Neural cell (in vitro differentiated cells): Measurements from ENCODE around the gene CPNE4. TPM values are rescaled to one million over a fixed set of nuclear protein-coding genes. Genes with fewer than 3 reads are reported as not detected.

Source experiments
- H2AFZ ChIP-seq: fragments of 200-600, 300-800 bp; sonication (generic), shearing (Covaris generic); 2 replicates; pipeline ENCODE4 v1.6.0; 2014; ENCODE audit warnings: low read depth, mild to moderate bottlenecking, antibody characterized with exemption, low read length, moderate library complexity
- H3F3A ChIP-seq: fragments of 200-600 bp; shearing (Covaris generic); 2 replicates; pipeline ENCODE4 v1.6.1; 2016; ENCODE audit warnings: mild to moderate bottlenecking, moderate library complexity, mixed read lengths, antibody characterized with exemption, low read length; ENCODE audit not compliant: insufficient read depth, poor library complexity, severe bottlenecking
- H3K27ac ChIP-seq: fragments of 200-600, 300-800 bp; sonication (generic), shearing (Covaris generic); 2 replicates; pipeline ENCODE4 v1.5.1; 2014; ENCODE audit warnings: mild to moderate bottlenecking, low read length, moderate library complexity
- H3K27me3 ChIP-seq: fragments of 300-800, 200-600 bp; sonication (generic), shearing (Covaris generic); 2 replicates; pipeline ENCODE4 v1.6.0; 2014; ENCODE audit warnings: mild to moderate bottlenecking, low read depth, low read length, moderate library complexity; ENCODE audit not compliant: insufficient read depth
- H3K36me3 ChIP-seq: fragments of 300-800, 200-600 bp; sonication (generic), shearing (Covaris generic); 2 replicates; pipeline ENCODE4 v1.5.1; 2014; ENCODE audit warnings: mild to moderate bottlenecking, antibody characterized with exemption, low read length, moderate library complexity; ENCODE audit not compliant: insufficient read depth
- H3K4me2 ChIP-seq: fragments of 300-800, 200-600 bp; sonication (generic), shearing (Covaris generic); 2 replicates; pipeline ENCODE4 v1.6.0; 2014; ENCODE audit warnings: mild to moderate bottlenecking, low read length
- H3K4me3 ChIP-seq: fragments of 300-800, 200-600 bp; sonication (generic), shearing (Covaris generic); 2 replicates; pipeline ENCODE4 v1.5.1; 2014; ENCODE audit warnings: mild to moderate bottlenecking, low read length, moderate library complexity
- H3K79me2 ChIP-seq: fragments of 200-600 bp; shearing (Covaris generic); replicated peaks from 2 replicates; pipeline ENCODE4 v1.6.0; 2014; ENCODE audit warnings: mild to moderate bottlenecking, low read length, moderate library complexity; ENCODE audit not compliant: insufficient read depth
- H3K9ac ChIP-seq: fragments of 300-800, 200-600 bp; sonication (generic), shearing (Covaris generic); 2 replicates; pipeline ENCODE4 v1.6.1; 2016; ENCODE audit warnings: mild to moderate bottlenecking, low read length, mixed read lengths
- H3K9me2 ChIP-seq: fragments of 200-600 bp; shearing (Covaris generic); 2 replicates; pipeline ENCODE4 v1.6.1; 2016; ENCODE audit warnings: mild to moderate bottlenecking, low read length, mixed read lengths; ENCODE audit not compliant: insufficient read depth
- H3K9me3 ChIP-seq: fragments of 200-600, 300-800 bp; sonication (generic), shearing (Covaris generic); 2 replicates; pipeline ENCODE4 v1.6.1; 2016; ENCODE audit warnings: mild to moderate bottlenecking, mixed run types, low read length, moderate library complexity, mixed read lengths
- H4K20me1 ChIP-seq: fragments of 200-600 bp; shearing (Covaris generic); 2 replicates; pipeline ENCODE4 v1.6.1; 2016; ENCODE audit warnings: mild to moderate bottlenecking, mixed run types; ENCODE audit not compliant: insufficient read depth
- EP300 ChIP-seq: fragments of 450-650 bp; conservative IDR thresholded peaks from 2 replicates; pipeline ENCODE4 v1.6.1; 2014; ENCODE audit warnings: antibody characterized with exemption, mild to moderate bottlenecking, moderate library complexity; ENCODE audit not compliant: poor library complexity, severe bottlenecking
- EZH2 ChIP-seq: fragments of 200-600, 300-800 bp; shearing (Covaris generic), sonication (generic); IDR thresholded peaks from 2 replicates; pipeline ENCODE4 v1.6.1; 2014; ENCODE audit warnings: antibody characterized with exemption, low read length, borderline replicate concordance, mild to moderate bottlenecking; ENCODE audit not compliant: insufficient read depth, poor library complexity, severe bottlenecking
- MXI1 ChIP-seq: fragments of 450-650 bp; conservative IDR thresholded peaks from 2 replicates; pipeline ENCODE4 v1.6.1; 2014; ENCODE audit warnings: antibody characterized with exemption, mild to moderate bottlenecking; ENCODE audit not compliant: poor library complexity, severe bottlenecking
- POLR2AphosphoS5 ChIP-seq: IDR thresholded peaks from 2 replicates; pipeline ENCODE4 v1.6.1; 2012
- RAD21 ChIP-seq: fragments of 450-650 bp; conservative IDR thresholded peaks from 2 replicates; pipeline ENCODE4 v1.6.1; 2014; ENCODE audit warnings: antibody characterized with exemption, mild to moderate bottlenecking, moderate library complexity
- SMC3 ChIP-seq: fragments of 450-650 bp; conservative IDR thresholded peaks from 2 replicates; pipeline ENCODE4 v1.6.1; 2014; ENCODE audit warnings: antibody characterized with exemption, mild to moderate bottlenecking, moderate library complexity; ENCODE audit not compliant: poor library complexity
- TAF1 ChIP-seq: IDR thresholded peaks from 2 replicates; pipeline ENCODE4 v1.6.1; 2012; ENCODE audit warnings: low read depth
- polyA plus RNA-seq: library from polyadenylated mRNA; depleted of rRNA; stranded (reverse); fragments of >200 nt; gene quantifications from 2 replicates; pipeline ENCODE4 v1.2.3, GENCODE V29; 2014
- TF ChIP-seq, protein P1 (sequence below): fragments of 450-650 bp; IDR thresholded peaks from 2 replicates; pipeline ENCODE4 v1.5.1; 2014; ENCODE audit warnings: antibody characterized with exemption, mild to moderate bottlenecking, moderate library complexity; ENCODE audit not compliant: poor library complexity, severe bottlenecking
- TF ChIP-seq, protein P2 (sequence below): IDR thresholded peaks from 2 replicates; pipeline ENCODE4 v1.6.1; 2012; ENCODE audit warnings: borderline replicate concordance

The CPNE4 gene
- polyA plus RNA-seq, 1 donor from 2014 or later = 0.59 TPM

DNA sequence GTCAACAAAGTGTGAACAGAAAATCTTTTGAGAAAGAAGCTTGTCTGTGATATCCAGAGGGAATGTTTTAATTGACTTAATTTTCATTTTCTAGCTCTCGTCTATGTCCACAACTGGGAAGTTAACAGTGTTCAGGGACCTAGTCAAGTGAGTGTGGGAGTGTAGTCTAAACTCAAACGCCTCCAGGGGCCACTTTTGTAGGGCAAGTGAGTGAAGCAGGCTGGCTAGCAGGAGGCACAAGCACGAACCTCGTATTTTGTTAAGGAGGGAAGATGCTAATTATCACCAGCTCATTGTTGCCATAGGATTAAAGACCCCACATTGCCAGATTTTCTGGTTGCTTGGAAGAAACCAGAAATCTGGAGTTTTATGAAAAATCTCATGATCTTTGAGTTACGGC is 135.8 kb downstream of the CPNE4 start:
- H4K20me1 ChIP-seq = no peaks in the 10 kb centered on the region
- no peaks in the 10 kb centered on the region for H3K79me2 ChIP-seq
- H3K9ac ChIP-seq = no peak overlapping the region
- H3K4me3 ChIP-seq = no peak overlapping the region
- H3K4me2 ChIP-seq = no peak overlapping the region
- H2AFZ ChIP-seq = no peak overlapping the region
- H3K27me3 ChIP-seq = no peaks in the 10 kb centered on the region
- no peaks in the 10 kb centered on the region for H3K9me3 ChIP-seq
- no peaks in the 10 kb centered on the region for H3K36me3 ChIP-seq
- no peaks in the 10 kb centered on the region for H3F3A ChIP-seq
- H3K9me2 ChIP-seq = no peaks in the 10 kb centered on the region
- TF ChIP-seq EZH2 (no peak), MXI1 (no peak), EP300 (no peak), POLR2AphosphoS5 (no peak), RAD21 (no peak), SMC3 (no peak), TAF1 (no peak)
- TF ChIP-seq, protein P1, sequence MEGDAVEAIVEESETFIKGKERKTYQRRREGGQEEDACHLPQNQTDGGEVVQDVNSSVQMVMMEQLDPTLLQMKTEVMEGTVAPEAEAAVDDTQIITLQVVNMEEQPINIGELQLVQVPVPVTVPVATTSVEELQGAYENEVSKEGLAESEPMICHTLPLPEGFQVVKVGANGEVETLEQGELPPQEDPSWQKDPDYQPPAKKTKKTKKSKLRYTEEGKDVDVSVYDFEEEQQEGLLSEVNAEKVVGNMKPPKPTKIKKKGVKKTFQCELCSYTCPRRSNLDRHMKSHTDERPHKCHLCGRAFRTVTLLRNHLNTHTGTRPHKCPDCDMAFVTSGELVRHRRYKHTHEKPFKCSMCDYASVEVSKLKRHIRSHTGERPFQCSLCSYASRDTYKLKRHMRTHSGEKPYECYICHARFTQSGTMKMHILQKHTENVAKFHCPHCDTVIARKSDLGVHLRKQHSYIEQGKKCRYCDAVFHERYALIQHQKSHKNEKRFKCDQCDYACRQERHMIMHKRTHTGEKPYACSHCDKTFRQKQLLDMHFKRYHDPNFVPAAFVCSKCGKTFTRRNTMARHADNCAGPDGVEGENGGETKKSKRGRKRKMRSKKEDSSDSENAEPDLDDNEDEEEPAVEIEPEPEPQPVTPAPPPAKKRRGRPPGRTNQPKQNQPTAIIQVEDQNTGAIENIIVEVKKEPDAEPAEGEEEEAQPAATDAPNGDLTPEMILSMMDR = no peak
- TF ChIP-seq, protein P2, sequence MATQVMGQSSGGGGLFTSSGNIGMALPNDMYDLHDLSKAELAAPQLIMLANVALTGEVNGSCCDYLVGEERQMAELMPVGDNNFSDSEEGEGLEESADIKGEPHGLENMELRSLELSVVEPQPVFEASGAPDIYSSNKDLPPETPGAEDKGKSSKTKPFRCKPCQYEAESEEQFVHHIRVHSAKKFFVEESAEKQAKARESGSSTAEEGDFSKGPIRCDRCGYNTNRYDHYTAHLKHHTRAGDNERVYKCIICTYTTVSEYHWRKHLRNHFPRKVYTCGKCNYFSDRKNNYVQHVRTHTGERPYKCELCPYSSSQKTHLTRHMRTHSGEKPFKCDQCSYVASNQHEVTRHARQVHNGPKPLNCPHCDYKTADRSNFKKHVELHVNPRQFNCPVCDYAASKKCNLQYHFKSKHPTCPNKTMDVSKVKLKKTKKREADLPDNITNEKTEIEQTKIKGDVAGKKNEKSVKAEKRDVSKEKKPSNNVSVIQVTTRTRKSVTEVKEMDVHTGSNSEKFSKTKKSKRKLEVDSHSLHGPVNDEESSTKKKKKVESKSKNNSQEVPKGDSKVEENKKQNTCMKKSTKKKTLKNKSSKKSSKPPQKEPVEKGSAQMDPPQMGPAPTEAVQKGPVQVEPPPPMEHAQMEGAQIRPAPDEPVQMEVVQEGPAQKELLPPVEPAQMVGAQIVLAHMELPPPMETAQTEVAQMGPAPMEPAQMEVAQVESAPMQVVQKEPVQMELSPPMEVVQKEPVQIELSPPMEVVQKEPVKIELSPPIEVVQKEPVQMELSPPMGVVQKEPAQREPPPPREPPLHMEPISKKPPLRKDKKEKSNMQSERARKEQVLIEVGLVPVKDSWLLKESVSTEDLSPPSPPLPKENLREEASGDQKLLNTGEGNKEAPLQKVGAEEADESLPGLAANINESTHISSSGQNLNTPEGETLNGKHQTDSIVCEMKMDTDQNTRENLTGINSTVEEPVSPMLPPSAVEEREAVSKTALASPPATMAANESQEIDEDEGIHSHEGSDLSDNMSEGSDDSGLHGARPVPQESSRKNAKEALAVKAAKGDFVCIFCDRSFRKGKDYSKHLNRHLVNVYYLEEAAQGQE = no peak
- no peak overlapping the region for H3K27ac ChIP-seq

DNA sequence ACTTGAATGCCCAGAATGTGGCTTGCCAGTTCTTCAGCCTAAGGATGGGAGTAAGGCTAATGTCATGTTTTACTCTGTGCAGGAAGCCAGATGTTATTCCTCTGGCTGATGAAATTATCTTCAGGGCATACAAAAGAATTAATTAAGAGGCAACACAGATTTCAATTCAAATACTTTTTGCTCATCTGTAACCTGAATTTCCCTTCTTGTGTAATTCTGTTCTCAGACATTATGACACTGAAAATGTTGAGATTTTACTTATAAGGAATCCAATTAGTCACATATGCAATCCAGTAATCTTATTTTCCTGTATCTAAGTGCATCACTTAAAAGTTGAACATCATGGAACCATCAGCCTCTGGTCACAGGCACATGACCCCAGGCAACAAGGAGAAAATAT is 136.5 kb downstream of the CPNE4 start:
- Histone ChIP-seq H3K36me3 (no peaks in the 10 kb centered on the region), H2AFZ (no peak overlapping the region)

More for the DNA sequence above, 136.5 kb downstream of the CPNE4 start:
- Histone ChIP-seq H3K9me3 (no peaks in the 10 kb centered on the region), H3K4me2 (no peak overlapping the region), H3K4me3 (no peak overlapping the region), H3F3A (no peaks in the 10 kb centered on the region), H3K27ac (no peak overlapping the region), H3K9ac (no peak overlapping the region), H3K9me2 (no peaks in the 10 kb centered on the region), H4K20me1 (no peaks in the 10 kb centered on the region), H3K79me2 (no peaks in the 10 kb centered on the region), H3K27me3 (no peaks in the 10 kb centered on the region)
- TF ChIP-seq EZH2 = no peak
- TF ChIP-seq, protein P2 = no peak
- TF ChIP-seq MXI1 = no peak
- no peak for TF ChIP-seq RAD21
- TF ChIP-seq EP300 = no peak
- TF ChIP-seq SMC3 = no peak
- no peak for TF ChIP-seq TAF1
- TF ChIP-seq, protein P1 = no peak
- no peak for TF ChIP-seq POLR2AphosphoS5
